LNCAP (cell line): Measurements from ENCODE around the gene SLC16A2.

Experiments used
- TF ChIP-seq, protein P1 (sequence below): fragments of 450-650 bp; IDR thresholded peaks from 2 replicates; pipeline ENCODE4 v1.5.1; 2017; ENCODE audit warnings: mild to moderate bottlenecking

SLC16A2 gene

GRCh38 chrX:74458736-74459135 lies 37.4 kb downstream of the SLC16A2 start:
- TF ChIP-seq, protein P1, sequence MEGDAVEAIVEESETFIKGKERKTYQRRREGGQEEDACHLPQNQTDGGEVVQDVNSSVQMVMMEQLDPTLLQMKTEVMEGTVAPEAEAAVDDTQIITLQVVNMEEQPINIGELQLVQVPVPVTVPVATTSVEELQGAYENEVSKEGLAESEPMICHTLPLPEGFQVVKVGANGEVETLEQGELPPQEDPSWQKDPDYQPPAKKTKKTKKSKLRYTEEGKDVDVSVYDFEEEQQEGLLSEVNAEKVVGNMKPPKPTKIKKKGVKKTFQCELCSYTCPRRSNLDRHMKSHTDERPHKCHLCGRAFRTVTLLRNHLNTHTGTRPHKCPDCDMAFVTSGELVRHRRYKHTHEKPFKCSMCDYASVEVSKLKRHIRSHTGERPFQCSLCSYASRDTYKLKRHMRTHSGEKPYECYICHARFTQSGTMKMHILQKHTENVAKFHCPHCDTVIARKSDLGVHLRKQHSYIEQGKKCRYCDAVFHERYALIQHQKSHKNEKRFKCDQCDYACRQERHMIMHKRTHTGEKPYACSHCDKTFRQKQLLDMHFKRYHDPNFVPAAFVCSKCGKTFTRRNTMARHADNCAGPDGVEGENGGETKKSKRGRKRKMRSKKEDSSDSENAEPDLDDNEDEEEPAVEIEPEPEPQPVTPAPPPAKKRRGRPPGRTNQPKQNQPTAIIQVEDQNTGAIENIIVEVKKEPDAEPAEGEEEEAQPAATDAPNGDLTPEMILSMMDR, result no peak

DNA sequence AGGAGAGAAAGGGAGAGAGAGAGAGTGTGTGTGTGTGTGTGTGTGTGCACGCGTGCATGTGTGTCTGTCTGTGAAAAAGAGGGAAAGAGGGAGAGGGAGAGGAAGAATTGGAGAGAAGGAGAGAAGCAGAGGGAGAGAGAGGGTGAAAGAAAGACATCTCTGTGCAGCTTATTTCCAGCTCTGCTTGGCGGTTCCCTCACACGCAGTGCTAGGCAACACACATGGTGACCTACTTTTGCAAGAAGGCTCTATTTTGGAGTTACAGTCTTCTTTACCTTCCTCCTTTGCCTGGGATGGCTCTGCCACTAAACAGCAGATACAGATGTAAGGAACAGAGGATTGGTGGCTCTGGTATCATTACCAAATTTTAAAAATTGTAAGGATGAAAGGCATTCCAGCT lies 40.1 kb downstream of the SLC16A2 start:
- TF ChIP-seq, protein P1, result no peak

- TF ChIP-seq, protein P1, result no peak
Observed at GRCh38 chrX:74464722-74465121, 43.4 kb downstream of the SLC16A2 start.

- TF ChIP-seq, protein P1, result no peak
Observed at GRCh38 chrX:74465424-74465823, 44.1 kb downstream of the SLC16A2 start.

GRCh38 chrX:74467656-74468055 lies 46.4 kb downstream of the SLC16A2 start:
- TF ChIP-seq, protein P1, result no peak

- TF ChIP-seq, protein P1, result no peak
Observed at GRCh38 chrX:74490247-74490646, 69.0 kb downstream of the SLC16A2 start.

GRCh38 chrX:74492720-74493201 lies 71.5 kb downstream of the SLC16A2 start:
- TF ChIP-seq, protein P1, result no peak

- TF ChIP-seq, protein P1, result no peak
Observed at GRCh38 chrX:74493806-74494205, 72.5 kb downstream of the SLC16A2 start.
